GM12872 (cell line): Measurements from ENCODE around the gene ATP2A1.

ENCODE experiments used
- TF ChIP-seq, protein P1 (sequence below): IDR thresholded peaks from 3 replicates; pipeline ENCODE4 v1.5.1; 2011; ENCODE audit warnings: low read depth, mild to moderate bottlenecking, low read length, moderate library complexity; ENCODE audit not compliant: insufficient read depth

ATP2A1 gene

DNA sequence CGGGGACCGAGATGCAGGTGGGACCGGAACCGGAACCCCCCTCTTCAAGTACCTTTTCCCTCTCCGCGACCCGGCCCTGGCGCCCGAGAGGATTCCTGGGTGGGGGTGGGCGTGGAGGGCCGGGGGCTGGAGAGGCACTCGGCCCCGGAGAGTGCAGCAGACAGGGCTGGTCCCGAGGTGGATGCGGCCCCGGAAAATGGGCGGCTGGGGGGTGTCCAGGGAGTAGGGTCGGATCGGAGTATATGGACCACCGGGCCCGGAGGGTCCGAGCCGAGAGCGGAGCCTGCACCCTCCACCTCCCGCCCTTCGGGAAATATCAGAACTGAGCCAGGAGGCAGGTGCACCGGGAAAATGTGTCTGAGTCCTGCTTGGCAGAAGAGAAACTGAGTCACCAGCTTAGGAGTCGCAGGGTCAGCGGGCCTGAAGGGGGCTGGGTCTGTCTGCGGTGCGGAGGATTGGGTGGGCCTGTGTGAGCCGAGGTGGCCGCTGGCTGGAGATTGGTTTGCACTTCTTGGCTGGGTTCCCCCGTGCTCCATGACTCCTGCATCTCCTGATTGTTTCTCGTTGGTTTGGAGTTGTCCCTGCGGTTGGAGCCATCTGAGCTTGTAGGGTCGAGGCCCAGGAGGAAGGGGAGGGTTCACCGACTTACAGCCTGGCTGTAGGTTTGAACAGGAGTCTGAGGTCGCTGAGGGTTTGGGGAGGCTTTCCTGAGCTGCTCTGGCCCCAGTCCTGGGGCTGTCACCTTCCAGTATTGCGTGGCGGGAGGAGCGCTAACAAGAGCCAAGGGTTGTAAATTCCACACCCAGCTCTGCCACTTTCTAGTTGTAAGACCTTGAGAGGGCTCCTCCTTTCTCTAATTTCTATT, 14.1 kb upstream of the ATP2A1 start:
- TF ChIP-seq, protein P1, sequence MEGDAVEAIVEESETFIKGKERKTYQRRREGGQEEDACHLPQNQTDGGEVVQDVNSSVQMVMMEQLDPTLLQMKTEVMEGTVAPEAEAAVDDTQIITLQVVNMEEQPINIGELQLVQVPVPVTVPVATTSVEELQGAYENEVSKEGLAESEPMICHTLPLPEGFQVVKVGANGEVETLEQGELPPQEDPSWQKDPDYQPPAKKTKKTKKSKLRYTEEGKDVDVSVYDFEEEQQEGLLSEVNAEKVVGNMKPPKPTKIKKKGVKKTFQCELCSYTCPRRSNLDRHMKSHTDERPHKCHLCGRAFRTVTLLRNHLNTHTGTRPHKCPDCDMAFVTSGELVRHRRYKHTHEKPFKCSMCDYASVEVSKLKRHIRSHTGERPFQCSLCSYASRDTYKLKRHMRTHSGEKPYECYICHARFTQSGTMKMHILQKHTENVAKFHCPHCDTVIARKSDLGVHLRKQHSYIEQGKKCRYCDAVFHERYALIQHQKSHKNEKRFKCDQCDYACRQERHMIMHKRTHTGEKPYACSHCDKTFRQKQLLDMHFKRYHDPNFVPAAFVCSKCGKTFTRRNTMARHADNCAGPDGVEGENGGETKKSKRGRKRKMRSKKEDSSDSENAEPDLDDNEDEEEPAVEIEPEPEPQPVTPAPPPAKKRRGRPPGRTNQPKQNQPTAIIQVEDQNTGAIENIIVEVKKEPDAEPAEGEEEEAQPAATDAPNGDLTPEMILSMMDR: no peak

DNA sequence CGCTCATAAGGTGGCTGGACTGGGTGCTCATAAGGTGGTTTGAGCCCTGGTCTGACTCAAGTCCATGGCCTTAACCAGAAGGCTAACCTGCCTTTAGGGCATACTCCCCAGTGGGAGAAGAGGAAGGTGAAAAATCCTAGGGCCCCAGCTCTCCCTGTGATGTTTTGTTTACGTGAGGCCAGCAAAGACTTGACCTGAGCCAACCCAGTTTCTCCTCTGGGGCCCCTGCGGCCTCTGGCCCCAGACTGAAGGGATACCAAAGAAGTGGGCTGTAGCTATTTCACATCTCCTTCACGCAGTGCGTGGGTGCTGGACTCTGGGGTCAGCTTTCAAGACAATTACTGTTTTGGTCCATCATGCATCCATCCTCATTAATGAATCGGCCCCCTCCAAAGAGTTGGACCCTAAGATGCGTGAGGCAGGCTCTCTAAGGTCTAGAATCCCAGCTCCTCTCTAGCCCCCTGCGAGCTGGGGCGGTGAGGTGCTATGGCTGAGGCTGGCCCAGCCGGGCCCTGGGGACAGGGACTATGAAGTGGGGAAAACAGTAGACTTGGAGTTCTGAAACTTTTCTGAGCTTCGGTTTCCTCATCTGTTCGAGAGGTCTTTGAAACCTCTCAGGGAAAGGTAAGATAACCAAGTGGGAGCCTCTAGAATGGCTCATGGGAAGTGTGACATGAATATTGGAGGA, 13.1 kb upstream of the ATP2A1 start:
- TF ChIP-seq, protein P1: no peak

DNA sequence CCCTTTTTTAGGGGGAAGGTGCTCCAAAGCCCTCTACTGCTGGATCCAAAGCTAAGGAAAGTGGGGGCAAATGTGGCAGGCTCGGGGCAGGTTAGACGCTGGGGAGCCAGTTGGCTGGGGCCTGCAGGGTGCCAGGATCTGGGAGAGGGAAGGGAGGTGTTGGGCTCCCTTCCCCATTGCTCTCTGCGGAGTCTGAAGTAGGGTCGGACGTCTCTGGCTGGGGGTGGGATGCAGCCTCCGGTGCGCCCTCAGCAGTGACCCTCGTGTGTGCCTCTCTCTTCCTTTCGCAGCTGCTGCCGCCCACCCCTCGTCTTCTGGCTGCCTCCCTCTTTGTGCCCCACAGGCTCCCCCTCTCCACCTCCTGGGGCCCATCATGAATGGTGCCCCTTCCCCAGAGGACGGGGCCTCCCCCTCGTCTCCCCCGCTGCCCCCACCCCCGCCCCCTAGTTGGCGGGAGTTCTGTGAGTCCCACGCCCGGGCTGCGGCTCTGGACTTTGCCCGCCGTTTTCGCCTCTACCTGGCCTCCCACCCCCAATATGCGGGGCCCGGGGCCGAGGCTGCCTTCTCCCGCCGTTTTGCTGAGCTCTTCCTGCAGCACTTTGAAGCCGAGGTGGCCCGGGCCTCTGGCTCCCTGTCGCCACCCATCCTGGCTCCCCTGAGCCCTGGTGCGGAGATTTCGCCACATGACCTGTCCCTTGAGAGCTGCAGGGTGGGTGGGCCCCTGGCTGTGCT, 12.4 kb upstream of the ATP2A1 start:
- TF ChIP-seq, protein P1: no peak

DNA sequence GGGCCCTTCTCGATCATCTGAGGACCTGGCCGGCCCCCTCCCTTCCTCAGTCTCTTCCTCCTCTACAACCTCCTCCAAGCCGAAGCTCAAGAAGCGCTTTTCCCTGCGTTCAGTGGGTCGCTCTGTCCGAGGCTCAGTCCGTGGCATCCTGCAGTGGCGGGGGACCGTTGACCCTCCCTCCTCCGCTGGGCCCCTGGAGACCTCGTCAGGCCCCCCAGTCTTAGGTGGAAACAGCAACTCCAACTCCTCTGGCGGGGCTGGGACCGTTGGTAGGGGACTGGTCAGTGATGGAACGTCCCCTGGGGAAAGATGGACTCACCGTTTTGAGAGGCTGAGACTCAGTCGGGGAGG, 11.9 kb upstream of the ATP2A1 start:
- TF ChIP-seq, protein P1: no peak

DNA sequence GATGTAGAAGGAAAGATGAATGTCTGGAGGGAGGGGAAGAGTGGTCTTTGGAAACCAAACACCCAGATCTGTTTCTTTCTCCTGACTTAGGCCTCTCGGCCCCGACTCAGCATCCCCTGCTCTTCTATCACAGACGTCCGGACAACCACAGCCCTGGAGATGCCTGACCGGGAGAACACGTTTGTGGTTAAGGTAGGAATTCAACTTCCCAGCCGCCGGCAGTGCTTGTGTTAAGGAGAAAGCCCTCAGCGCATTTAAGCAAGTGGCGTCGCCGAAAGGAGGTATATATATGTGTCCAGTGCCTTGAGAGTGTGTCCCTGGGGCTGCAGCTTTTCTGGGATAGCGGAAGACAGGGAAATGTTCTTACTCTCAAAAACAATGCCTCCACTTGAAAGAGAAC, 11.0 kb upstream of the ATP2A1 start:
- TF ChIP-seq, protein P1: no peak

DNA sequence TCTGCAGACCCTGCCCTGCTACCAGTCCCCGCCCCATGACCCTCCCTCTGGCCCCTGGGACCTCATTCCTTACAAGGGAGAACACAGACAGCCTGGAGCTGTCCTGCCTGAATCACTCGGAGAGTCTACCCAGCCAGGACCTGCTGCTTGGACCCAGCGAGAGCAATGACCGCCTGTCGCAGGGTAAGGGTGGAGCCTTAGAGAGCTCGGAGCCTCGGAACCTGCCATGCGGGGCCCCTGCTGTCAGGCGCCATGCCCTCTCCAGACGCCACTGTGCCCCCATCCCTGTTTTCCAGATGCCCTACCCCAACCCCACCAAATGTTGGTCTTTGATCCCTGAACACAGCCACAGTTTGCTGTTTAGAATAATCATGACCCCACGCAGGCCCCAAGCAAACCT, 9.1 kb upstream of the ATP2A1 start:
- TF ChIP-seq, protein P1: no peak

DNA sequence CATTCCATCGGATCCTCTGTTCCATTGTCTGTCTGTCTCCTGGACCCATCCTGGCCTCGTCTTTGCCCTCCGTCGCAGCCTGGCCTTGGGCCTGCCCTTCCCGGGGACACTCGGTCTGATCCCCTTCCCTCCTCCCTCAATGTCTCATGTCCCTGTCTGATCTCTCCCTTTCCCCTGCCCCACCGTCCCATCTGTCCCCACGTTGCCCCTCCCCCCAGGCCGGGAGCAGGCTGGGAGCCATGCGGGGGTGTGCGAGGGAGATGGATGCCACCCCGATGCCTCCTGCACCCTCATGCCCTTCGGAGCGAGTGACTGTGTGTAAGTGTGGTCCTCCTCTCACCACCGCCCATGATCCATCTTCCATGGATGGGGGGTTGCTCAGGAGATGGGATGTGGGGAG, 5.3 kb upstream of the ATP2A1 start:
- TF ChIP-seq, protein P1: no peak
